GM21423 (cell line): ENCODE results near the gene BOLL.
"Not testable (repeated sequence)": the region's sequence is repeated elsewhere in the genome, so short reads cannot be mapped to it uniquely, and the experiment has no call there.

ENCODE experiments used
- ATAC-seq: cut with Tn5 transposase; IDR thresholded peaks from one replicate; pipeline ENCODE4 v1.9.1; 2021; ENCODE audit warnings: mild to moderate bottlenecking, moderate library complexity; ENCODE audit not compliant: unreplicated experiment

BOLL gene

DNA sequence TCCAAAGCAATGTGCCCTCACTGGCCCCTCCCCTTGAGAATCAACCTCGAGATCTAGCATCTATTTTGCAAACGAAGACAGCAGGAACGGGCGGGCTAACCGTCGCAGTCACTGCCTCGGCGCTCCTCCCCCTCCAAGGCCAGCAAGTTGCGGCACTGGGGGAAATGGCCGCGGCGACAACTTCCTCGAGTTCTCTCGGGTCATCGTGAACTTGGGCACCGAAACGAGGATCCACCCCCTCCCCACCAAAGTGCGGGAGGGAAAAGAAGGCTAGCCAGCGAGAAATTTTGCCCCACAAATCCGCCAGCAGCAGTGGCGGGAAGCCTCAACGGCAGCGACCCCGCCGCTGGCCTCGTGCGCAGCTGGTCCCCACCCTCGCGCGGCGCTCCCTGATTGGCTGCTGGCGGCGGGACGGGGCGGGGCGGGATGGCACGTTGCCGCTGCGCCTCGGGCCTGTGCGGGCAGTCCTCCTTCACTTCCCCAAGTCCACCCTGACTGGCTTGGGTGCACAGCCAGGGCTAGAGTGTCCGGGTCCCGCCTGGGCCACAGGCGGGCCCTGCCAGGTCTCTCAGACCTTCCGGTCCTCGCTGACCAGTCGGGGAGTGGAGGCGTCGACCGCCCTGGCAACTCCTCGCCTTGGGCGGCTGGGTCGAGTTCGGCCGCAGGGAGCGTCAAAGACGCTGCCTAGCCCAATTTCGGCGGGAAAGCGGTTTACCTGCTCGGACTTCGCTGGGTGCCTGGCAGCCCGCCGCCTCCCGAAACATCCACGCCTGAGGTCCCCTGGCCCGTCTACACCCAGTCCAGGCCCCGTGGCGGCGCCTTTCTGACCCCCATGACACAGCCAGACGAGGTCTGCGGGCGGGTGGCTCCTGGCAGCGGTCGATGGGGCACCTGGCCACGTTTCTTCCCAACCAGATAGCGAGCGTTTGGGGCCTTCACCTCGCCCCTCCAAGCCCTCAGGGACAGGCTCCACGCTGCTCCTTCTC, at the start of gene BOLL:
TSS of gene BOLL (minus strand) at position 364 of the 986 bp plus-strand sequence. CDS start 3,469 bp downstream, outside the sequence.
- no peak for ATAC-seq

DNA sequence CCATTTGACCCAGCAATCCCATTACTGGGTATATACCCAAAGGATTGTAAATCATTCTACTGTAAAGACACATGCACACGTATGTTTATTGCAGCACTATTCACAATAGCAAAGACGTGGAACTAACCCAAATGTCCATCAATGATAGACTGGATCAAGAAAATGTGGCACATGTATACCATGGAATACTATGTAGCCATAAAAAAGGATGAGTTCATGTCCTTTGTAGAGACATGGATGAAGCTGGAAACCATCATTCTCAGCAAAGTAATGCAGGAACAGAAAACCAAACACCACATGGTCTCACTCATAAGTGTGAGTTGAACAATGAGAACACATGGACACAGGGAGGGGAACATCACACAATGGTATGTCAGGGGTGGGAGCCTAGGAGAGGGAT, 49.7 kb upstream of the BOLL start:
- not testable (repeated sequence) for ATAC-seq

GRCh38 chr2:197828464-197829135, 43.5 kb upstream of the BOLL start:
- no peak for ATAC-seq

DNA sequence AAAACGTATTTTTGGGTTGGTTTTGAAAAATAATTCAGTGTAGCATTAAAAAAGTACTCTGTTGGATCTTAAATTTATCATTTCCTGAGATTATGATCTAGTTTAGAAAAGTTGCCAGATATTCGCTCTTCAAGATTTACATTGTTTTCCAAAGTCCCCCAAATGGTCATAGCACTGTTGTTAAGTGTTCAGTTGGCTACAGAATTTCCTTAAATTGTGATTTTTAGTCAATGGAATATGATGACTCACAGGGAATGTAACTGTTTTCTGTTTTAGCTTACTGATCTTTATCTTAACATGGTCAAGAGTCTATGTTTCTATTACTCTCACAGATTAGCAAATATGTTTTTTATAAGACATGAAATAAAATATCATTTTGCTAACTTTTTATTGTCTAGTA, 42.5 kb upstream of the BOLL start:
- no peak for ATAC-seq

GRCh38 chr2:197822333-197822732, 37.2 kb upstream of the BOLL start:
- no peak for ATAC-seq

DNA sequence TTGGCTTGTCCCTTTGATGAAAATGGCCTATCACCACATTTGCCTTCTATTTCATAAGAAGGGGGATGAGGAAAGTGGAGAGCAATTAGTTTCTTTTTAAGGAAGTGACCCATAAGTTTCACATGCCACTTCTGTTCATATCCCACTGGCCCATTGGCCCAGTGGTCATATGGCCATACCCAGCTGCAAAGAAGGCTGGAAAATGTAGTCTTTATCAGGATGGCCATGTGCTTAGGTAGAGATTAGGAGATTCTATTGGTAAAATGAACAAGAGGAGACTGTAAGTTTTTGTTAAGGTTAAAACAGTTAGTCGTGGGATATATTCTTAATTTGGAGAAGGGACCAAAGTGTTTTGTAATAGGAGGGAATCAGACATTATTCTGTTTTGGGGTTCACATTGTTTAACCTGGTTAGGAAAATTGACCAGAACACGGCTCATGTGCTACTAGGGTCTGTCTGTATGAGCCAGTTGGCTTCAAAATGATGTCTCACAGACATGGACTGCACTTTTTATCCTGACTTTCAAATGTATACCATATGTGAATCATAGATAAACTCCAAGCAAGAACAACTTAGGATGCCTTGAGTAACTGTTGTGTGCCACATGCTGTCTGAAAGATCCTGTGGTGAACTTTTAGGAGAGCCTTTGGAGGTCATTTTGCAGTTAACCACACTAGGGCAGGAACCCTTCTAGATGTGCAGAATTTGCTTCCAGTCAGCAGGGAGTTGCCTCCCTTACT, 36.6 kb upstream of the BOLL start:
- ATAC-seq, result no peak

DNA sequence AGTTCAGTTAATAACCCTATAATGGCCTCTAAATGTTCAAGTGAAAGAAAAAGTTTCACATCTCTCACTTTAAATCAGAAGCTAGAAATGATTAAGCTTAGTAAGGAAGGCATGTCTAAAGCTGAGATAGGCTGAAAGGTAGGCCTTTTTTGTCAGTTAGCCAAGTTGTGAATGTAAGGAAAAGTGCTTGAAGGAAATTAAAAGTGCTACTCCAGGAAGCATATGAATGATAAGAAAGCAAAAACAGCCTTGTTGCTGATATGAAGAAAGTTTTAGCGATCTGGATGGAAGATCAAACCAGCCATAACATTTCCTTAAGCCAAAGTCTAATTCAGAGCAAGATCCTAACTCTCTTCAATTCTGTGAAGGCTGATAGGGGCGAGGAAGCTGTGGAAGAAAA, 29.4 kb upstream of the BOLL start:
- ATAC-seq, result no peak

DNA sequence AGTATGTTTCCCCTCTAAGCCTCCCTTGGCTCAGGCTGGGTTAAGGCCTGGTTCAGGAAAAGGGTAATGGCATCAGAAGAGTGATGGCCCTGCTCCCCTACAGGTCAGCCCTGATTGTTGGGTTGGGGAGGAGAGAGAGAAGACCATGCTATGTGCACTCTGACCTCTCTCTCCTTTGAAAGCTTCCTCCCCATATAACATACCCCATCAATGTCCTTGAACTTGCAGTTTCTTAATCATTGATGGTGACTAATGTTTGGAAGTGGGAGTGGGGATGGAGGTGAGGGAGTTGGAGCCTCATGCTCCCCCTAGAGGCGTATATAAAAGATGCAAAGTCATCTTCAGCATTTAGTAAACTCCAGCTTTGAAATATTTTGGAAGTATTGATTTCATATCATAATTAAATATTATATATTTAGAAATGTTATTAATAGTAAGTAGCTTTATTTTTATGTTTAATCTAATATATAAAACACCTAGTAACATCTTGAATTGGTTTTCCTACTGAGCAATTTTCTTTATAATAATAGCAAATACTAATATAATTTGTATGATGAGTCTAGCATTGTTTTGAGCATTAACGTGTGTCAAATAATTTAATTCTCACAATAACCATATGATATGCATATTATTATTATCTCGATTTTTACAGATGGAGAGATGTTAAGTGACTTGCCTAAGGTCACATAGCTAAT, 28.1 kb upstream of the BOLL start:
- ATAC-seq, result no peak

DNA sequence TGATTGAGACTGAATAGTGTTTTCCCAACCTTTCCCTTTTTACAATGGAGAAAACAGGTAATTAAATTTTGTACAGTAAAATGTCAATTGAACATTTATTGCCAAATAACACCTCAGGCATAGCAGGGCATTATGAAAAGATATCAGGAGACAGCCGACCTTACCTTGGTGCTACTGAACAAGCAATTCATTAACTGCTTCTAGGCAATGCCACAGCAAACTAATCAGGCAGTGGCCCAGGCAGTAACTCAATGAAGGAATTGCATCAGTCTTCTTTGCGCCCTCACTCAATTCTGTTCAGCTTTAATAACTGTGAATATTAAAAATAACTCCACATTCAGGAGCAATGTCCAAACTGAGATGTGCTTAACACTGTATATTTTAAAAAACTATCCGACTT, 25.4 kb upstream of the BOLL start:
- no peak for ATAC-seq

DNA sequence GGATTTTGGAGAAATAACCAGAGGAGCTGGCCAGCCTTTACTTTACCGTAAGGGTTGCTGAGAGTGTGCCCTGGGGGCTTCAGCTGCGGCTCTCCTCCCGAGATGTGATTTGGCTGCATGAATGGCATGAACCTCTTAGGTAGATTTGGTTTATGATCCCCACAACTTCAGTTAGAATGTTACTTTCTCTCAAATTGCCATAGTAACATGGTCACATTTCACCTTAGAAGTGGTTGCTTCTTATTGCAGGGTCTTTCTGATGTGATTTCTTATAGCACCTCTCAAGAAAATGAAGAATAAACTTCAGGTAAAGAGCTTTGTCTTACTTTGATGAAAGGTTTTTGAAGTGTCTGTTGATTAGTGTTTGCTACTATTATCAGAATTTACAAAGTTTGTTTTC, 24.9 kb upstream of the BOLL start:
- ATAC-seq, result no peak

DNA sequence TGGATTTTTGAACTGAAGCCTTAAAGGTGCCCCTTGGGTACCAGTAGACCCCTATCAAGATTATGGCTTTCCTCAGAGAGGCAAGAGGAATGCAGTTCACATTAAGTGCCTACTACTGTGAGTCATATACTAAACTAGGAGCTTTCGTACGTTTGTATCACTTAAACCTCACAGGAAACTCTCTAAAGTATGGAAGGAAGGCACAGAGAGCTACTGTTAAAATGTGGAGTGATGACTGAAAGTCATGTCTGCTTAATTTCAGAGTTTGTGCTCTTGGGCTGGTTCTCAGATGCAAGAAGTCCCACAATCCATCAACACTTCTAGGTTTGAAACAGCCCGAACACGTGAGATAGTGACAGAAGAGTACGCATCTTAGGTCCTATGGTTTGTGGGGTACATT, 23.9 kb upstream of the BOLL start:
- no peak for ATAC-seq

DNA sequence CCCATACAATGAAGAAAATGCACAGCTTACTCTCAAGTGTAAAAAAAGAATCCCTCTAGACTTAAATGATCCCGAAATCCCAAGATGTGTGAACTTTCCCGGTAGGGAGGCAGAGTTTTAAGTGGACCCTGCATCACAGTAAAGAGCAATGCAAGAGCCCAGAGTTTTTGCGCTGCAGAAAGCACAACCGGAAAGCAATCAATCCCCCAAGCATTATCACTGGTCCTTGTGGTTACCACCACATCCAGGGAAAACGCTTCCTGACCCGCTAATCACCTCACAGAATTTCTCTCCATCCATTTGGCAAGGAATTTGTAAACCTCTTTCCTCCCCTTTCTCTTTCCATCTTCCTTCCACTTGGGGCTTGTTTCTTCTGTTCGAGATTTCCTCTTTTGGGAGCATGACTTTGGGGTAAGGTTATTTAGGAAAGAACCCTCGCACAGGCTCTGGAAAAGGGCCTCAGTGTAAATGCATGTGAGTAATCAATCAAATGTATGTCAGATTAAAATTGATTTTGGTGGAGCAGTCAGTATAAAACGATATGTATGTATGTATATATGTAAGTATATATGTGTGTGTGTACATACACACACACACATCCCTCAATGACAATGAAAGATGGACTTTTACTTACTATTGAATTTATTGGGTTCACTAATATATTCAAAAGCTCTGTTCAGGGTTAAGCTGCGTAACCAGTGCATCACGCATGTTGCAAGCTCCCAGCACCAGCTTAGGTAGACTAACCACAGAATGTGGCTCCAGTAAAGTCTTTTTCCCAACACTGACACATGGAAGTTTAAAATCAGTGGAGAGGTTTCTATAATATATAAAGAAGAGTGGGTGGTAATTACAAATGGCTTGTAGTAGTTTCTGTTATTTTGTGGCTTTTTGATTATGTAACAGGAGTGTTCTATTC, 20.9 kb upstream of the BOLL start:
- no peak for ATAC-seq

- peak; percentile 25 for ATAC-seq
Observed at GRCh38 chr2:197804758-197805714, 19.9 kb upstream of the BOLL start.

DNA sequence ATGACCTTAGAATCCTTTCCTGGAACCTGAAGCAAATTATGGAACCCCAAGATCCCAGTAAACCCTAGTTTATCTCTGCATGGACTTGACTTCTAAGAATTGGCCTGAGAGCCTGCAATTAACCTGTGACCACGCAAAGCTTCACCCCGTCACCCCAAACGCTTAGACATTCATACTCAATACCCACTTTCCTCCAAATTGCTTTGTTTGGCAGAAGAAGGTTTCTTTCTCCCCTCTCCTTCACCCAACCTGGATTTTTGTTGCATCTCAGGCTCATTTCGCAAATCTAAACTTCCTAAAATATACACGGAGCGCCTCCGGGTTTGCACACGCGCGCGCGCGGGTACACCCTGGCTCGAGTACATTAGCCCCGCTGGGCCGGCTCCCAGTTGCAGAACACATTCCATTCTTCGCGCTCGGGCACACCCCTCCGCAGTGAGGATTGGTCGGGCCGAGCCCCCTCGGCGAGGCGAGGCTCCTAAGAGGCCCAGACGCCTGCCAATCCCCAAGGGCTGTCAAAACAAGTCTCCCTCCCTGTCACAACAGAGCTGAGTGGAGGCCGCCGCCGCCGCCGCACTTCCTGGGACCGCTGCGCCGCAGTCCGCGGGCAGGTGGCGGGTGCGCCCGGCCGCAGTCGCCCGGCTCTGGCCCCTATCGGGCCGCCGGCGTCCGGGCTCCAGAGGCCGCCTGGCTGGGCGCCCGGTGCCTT, 19.1 kb upstream of the BOLL start, which contains the start of gene PLCL1:
TSS of gene PLCL1 (plus strand) at position 545 of the 709 bp plus-strand sequence.
- peak; percentile 100 for ATAC-seq

DNA sequence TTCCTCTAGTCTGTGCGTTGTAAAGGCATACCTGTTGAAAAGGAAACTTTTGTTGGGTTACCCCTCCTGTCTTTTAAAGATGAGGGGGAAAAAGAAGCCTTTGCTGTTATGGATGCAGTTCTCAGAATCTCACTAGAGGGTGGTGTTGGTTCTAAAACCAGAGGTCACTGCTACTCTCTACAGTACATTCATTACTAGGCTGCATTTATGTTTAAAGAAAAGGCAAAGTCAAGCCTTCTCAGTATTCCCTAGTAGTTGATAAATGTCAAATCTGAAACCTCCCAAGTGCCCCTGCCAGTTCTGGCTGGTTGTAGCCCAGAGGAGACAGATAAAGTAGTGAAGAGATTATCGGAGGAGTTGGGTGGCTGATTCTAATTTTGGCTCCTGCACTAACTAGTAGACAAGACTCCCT, 17.9 kb upstream of the BOLL start:
- ATAC-seq, result peak; percentile 37

DNA sequence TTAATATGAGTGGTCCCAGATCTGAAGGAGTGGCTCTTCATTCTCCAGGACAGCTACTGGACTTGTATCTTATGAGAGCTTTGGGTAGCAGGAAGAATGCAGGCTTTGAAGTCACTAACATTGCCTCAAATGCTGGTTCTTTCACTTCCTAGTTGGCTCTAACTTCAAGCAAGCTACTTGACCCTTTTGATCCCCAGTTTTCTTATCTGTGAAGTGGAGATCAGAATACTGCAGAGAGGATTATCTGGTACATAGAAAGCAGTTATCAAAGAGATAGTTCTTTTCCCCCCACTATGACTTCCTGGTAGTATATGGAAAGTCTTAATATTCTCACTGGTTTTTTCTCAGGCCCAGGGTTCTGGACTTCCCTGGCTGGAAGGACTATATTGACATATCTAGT, 15.9 kb upstream of the BOLL start:
- ATAC-seq, result no peak

GRCh38 chr2:197800091-197800490, 15.0 kb upstream of the BOLL start:
- no peak for ATAC-seq

DNA sequence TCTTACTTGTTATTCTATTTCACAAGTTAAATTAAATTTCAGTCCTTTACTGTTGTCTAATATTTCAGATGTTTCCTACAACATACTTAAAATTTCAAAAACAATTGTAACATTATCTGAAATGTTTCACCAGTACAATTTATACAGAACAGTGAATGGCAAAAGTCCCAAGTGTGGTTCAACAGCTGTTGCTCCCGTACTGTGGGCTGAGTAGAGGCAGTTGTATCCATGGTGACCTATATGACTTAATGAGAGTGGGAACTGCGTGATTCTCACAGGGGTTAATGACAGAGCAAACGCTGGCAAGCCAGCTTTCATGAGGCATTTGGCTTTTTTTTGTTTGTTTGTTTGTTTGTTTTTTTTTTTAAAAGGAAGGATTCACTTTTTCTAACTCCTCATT, 13.9 kb upstream of the BOLL start:
- no peak for ATAC-seq
